AG09309 (cell line): ENCODE data around the gene NPIPB6.

ENCODE experiments used
- DNase-seq: peaks from one replicate; pipeline ENCODE4 v3.0.0-alpha.2; 2010; ENCODE audit warnings: low read depth
- H3K4me3 ChIP-seq: 2 replicates; pipeline ENCODE4 v1.5.1; 2011; ENCODE audit warnings: mild to moderate bottlenecking, low read depth, low read length, moderate library complexity; ENCODE audit not compliant: control insufficient read depth
- CTCF ChIP-seq: IDR thresholded peaks from 2 replicates; pipeline ENCODE4 v1.5.1; 2011; ENCODE audit warnings: mild to moderate bottlenecking, low read depth, low read length, inconsistent platforms; ENCODE audit not compliant: insufficient read depth, control insufficient read depth; ENCODE audit errors: missing control alignments

NPIPB6 gene

GRCh38 chr16:28304214-28304613, 59.1 kb downstream of the NPIPB6 start:
- no peak for DNase-seq
- H3K4me3 ChIP-seq: no peak overlapping the region
- TF ChIP-seq CTCF: no peak

GRCh38 chr16:28303132-28303531, 60.2 kb downstream of the NPIPB6 start:
- no peak for DNase-seq
- H3K4me3 ChIP-seq: no peak overlapping the region
- no peak for TF ChIP-seq CTCF

GRCh38 chr16:28301620-28302019, 61.7 kb downstream of the NPIPB6 start:
- no peak for DNase-seq
- H3K4me3 ChIP-seq: no peak overlapping the region
- no peak for TF ChIP-seq CTCF

- no peak overlapping the region for H3K4me3 ChIP-seq
- DNase-seq: no peak
- TF ChIP-seq CTCF: no peak
These were observed 62.2 kb downstream of the NPIPB6 start for GRCh38 chr16:28301154-28301553.

GRCh38 chr16:28300327-28300726, 63.0 kb downstream of the NPIPB6 start:
- H3K4me3 ChIP-seq: no peak overlapping the region
- DNase-seq: no peak
- no peak for TF ChIP-seq CTCF

GRCh38 chr16:28298511-28298878, 64.8 kb downstream of the NPIPB6 start:
- TF ChIP-seq CTCF: no peak
- no peak overlapping the region for H3K4me3 ChIP-seq
- no peak for DNase-seq
